NCI-H82 (cell line): ENCODE measurements around the gene ANTKMT.
"Not testable (repeated sequence)": the region's sequence is repeated elsewhere in the genome, so short reads cannot be mapped to it uniquely, and the experiment has no call there.

Source experiments
- DNase-seq: peaks from one replicate; lab custom pipeline; 2025; lab: John Stamatoyannopoulos, UW

The ANTKMT gene

GRCh38 chr16:681746-682427, 39.1 kb upstream of the ANTKMT start:
- no peak for DNase-seq

GRCh38 chr16:682493-683395, 38.2 kb upstream of the ANTKMT start:
- DNase-seq, result no peak

DNA sequence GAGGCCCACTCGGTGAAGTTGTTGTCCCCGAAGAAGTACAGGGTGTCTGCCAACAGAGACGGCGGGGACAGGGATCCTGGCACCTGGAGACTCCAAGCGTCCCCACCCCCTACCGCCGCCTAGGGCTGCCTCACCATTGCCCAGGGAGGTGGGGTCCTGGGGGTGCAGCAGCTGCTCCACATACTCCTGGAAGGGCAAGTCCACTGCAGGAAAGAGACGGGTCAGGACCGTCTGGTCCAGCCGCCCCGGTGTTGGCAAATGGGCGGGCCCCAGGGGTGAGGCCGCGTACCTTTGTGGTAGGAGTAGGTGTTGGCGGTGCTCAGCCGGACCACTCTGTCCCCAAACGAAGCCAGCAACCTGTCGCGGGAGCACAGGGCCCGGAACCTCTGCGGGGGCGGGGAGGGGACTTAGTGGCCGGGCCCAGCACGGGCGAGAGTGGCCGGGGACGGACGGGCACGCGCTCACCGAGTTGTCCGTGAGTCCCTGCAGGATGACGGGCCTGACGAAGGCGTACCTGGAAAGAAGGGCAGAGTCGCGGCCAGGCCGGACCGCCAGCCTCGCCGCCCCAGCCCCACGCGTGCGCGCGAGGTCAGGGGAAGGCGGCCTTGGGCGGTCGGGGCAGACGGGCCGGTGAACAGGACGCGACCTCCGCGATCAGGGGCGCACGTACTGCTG, 37.4 kb upstream of the ANTKMT start:
- peak; percentile 56 for DNase-seq

- DNase-seq, result peak; percentile 98
Observed at GRCh38 chr16:684071-684794, 36.7 kb upstream of the ANTKMT start, which contains the start of gene JMJD8. Gene JMJD8 (minus strand): TSS chr16:684334. CDS start chr16:684319, 15 bp downstream.

DNA sequence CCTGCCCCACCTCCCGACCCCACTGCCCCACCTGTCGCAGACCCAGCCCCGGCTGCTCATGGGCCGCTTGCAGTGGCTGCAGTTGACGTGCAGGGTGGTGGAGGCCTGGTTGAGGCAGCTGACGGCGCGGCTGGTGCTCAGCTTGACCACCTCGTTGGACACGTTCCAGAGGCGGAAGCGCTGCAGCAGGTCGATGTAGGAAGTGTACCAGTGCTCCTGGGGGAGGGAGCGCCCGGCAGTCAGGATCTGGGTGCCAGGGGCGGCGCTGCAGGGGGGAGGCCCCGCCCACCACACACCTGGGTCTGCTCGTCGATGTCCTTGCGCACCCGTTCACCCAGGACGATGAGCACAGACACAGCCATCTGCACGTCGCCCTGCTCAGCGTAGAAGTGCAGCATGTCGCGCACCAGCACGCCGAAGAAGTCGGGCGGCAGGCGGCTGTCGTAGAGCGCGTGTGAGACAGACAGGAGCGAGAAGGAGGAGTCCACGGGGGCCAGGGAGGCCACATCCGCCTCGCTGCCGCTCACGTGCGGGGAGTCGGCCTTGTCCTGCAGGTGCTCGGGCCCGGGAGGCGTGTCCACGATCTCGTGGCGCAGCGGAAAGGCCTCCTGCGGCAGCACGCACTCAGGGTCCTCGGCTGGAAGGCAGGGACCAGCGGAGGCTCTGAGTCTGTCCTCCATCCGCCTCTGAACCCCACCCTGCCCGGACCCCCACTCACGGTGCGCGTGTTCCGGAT, 35.8 kb upstream of the ANTKMT start:
- DNase-seq, result no peak

GRCh38 chr16:685967-686366, 35.0 kb upstream of the ANTKMT start:
- peak; percentile 66 for DNase-seq

- DNase-seq, result no peak
Observed at GRCh38 chr16:686459-687260, 34.3 kb upstream of the ANTKMT start.

- no peak for DNase-seq
Observed at GRCh38 chr16:687499-687898, 33.4 kb upstream of the ANTKMT start.

DNA sequence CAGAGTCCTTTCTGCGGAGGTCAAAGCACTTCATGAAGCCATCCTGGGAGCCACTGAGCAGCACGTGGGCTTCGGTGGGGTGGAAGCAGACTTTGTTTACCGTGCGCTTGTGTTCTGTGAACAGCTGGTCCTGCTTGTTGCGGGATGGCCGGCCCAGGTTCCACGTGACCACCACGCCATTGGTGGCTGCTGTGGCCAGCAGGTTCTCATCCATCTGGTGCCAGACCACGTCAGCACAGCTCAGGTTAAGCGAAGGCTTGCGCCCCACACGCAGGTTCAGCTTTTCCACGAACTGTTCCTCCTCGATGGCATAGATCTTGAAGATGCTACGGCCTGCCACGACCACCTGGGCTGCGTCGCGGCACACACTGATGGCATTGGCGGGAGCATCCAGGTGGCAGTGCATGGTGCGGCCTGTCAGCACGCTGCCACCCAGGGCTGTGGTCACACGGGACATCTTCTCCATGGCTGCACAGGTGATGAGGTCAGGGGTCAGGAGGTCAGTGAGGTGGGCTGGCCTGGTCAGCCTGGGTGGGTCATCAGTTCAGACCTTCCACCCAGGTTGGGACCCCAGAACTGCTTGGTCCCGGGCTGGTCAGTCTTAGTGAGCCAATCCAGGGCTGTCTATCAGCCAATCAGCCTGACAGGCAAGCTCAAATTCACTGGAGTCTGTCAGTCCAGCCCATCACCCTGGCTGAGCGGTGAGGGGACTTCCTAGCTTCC, 31.6 kb upstream of the ANTKMT start:
- DNase-seq, result no peak

GRCh38 chr16:691242-691641, 29.7 kb upstream of the ANTKMT start:
- DNase-seq, result not testable (repeated sequence)

DNA sequence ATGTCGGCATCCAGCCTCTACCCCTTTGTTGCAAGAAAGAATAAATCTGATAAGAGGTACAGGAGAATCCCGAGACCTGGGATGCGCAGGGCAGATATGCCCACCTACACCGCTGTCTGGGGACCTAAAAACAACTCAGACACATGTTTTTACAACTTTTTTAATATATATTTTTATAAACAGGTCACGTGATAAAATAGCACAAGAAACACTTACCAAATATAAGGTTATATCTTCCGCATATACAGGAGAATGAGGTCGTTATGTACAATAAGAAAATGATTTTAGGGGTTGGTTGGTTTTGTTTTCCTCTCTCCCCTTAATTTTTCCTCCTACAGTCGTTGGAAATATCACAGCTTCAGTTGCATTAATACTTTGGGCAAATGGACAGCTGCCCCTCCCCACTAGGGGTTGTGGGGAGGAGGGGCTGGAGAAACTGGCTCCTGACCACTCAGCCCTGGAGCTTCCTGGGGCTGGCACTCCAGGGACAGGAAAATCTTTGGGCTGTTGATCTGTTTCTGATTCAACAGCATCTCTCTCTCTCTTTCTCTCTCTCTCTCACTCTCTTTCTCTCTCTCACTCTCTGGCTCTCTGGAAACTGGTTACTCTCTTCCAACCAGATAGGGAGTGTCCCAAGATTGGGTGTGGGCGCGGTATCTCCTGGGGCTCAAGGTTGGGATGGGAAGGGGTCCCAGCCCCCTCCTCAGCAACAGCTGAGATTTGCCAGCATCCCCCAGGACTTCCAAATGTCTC, 28.4 kb upstream of the ANTKMT start:
- no peak for DNase-seq

DNA sequence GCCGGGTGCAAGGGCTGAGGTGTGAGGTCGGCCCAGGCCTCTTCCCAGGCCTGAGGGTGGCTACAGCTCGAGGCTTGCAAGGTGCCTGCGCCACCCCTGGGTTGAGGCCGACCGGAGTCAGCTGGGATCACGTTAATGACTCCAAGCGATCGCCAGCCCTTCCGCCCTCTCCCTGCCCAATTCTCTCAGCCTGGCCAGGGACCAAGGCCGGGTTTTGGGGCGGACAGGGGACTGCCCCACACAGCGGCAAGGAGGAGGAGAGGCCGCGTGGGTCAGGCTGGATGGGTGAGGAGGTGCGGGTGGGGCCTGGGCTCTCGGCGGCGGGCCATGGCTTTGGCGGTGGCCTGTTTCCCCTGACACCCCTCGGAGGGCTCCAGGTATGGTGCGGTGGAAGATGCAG, 27.6 kb upstream of the ANTKMT start:
- DNase-seq, result no peak

DNA sequence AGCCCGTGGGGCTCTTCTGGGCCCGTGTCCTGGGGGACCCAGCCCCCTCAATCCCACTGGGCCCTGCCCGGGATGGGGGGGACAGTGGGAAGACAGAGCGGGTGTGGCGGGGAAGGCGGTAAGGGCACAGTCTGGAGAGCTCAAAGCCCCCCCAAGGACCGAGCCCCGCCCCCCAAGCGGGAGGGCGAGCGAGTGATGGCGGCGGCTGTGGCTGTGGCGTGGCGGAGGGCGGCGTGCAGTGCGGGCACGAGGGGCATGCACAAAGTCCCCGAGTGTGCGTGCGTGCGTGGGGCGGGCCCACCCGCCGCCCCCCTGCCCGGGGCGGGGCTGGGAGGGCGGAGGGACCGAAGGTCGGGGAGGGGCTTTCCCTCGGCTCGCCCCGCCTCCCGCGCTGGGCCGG, 27.2 kb upstream of the ANTKMT start:
- no peak for DNase-seq

DNA sequence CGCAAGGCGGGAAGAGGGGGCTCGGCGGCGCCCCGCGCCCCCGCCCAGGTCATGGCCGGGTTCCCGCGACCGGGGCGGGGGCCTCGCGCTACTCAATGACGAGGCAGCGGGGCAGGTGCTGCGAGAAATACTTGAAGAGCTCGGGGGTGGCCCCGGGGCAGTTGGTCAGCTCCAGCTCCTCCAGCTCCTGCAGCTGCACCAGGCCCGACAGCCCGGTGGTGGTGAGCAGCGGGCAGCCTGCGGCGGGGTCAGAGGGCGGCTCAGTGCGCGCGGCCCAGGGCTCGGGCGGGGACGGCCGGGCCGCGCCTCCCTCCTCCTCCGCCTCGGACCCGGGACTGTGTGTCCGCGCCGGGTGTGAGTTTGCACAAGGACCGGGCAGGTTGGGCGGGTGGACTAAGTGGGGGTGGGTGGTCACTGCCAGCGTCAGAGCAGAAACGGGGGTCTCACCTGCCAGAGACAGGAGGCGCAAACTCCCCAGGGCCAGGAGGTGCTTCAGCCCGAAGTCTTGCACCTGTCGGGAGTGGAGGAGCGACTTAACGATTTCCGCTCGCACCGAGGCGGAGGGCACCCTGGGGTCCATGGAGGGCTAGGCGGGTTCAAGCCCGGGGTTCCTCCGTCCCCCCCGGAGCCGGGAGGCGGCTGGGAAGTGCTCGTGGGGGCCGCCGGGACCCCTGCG, 26.6 kb upstream of the ANTKMT start:
- no peak for DNase-seq

- no peak for DNase-seq
Observed at GRCh38 chr16:694863-695354, 26.0 kb upstream of the ANTKMT start.

DNA sequence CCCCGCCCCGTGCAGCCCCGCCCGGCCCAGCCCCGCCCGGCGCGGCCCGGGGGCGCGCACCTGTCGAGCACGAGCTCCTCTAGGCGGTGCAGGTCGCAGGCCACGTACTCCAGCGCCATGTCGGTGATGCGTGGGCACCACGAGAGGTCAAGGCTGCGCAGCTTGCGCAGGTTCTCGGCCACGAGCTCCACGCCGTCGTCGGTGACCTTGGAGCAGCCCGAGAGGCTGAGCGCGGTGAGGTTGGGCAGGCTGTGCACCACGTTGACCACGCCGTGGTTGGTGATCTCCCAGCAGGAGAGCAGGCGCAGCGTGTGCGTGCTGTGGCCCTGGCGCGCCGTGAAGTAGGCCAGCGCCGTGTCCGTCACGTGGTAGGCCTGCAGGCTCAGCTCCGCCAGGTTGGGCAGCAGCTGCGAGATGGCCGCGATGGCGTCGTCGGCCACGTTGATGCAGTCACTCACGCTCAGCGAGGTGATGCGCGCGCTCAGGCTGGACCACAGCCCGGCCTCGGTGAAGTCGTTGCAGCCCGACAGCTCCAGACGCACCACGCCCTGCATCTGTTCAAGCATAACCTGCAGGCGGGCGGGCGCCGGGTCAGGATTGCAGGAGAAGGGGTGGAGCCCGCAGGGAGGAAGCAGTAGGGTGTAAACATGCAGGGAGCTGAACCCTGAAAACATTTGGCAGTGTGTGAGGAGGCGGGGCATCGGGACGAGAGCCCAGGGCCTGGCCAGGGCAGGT, 25.4 kb upstream of the ANTKMT start:
- DNase-seq, result peak; percentile 47

- no peak for DNase-seq
Observed at GRCh38 chr16:698911-699671, 21.9 kb upstream of the ANTKMT start.
